PC-9 (cell line): ENCODE results near the gene MBD5. TPM values are rescaled to one million over a fixed set of nuclear protein-coding genes. Genes with fewer than 3 reads are reported as not detected.

ENCODE experiments used
- Bru-seq: library from RNA; stranded (reverse); fragments of 400-500 nt; gene quantifications from one replicate; lab custom pipeline; 2021; lab: Mats Ljungman, UMichigan
- BruChase-seq, 2 experiments: library from RNA; stranded (reverse); fragments of 400-500 nt; gene quantifications; one replicate each; lab custom pipeline; 2021; lab: Mats Ljungman, UMichigan
- BruUV-seq: library from RNA; stranded (reverse); fragments of 400-500 nt; replicated peaks from 2 replicates; lab custom pipeline; 2021; lab: Mats Ljungman, UMichigan
- CTCF ChIA-PET: fragments of 300-600 bp; sonication (Branson Sonifier 250); formaldehyde crosslinking; loops from one replicate; lab custom pipeline; 2022; ENCODE audit warnings: antibody characterized with exemption; lab: Charles Lee
- POLR2A ChIA-PET: fragments of 300-600 bp; sonication (Branson Sonifier 250); formaldehyde crosslinking; loops from one replicate; lab custom pipeline; 2022; ENCODE audit warnings: antibody characterized with exemption; ENCODE audit not compliant: unreplicated experiment; lab: Charles Lee
- DNase-seq, 2 experiments: peaks; one replicate each; pipeline versions ENCODE4 v3.0.0 to v3.0.0-alpha.2; 2015 to 2022; ENCODE audit warnings: mixed read lengths in 1 of 2
- H2AFZ ChIP-seq: fragments of 200-600 bp; sonication (generic); 2 replicates; pipeline ENCODE4 v1.8.1; 2017; ENCODE audit warnings: antibody characterized with exemption
- H3F3A ChIP-seq: fragments of 200-600 bp; sonication (generic); 2 replicates; pipeline ENCODE4 v1.8.1; 2017; ENCODE audit warnings: antibody characterized with exemption, mild to moderate bottlenecking, low read depth; ENCODE audit not compliant: insufficient read depth
- H3K27ac ChIP-seq: fragments of 200-600 bp; sonication (generic); 2 replicates; pipeline ENCODE4 v1.6.1; 2016; ENCODE audit warnings: mixed run types
- H3K27me3 ChIP-seq: fragments of 200-600 bp; sonication (generic); 2 replicates; pipeline ENCODE4 v1.6.1; 2016; ENCODE audit warnings: low read depth, mixed run types; ENCODE audit not compliant: insufficient read depth
- H3K36me3 ChIP-seq: fragments of 200-600 bp; sonication (generic); 2 replicates; pipeline ENCODE4 v1.6.1; 2016; ENCODE audit warnings: low read depth, mixed run types
- H3K4me1 ChIP-seq: fragments of 200-600 bp; sonication (generic); replicated peaks from 2 replicates; pipeline ENCODE4 v1.6.1; 2016; ENCODE audit warnings: mixed run types; ENCODE audit not compliant: insufficient read depth
- H3K4me2 ChIP-seq: fragments of 200-600 bp; sonication (generic); 2 replicates; pipeline ENCODE4 v1.6.1; 2017; ENCODE audit warnings: mixed run types
- H3K4me3 ChIP-seq: fragments of 200-600 bp; sonication (generic); 2 replicates; pipeline ENCODE4 v1.6.1; 2016; ENCODE audit warnings: mixed run types
- H3K79me2 ChIP-seq: fragments of 200-600 bp; sonication (generic); 2 replicates; pipeline ENCODE4 v1.6.1; 2017; ENCODE audit warnings: low read depth, mixed run types
- H3K9me2 ChIP-seq: fragments of 200-600 bp; sonication (generic); 2 replicates; pipeline ENCODE4 v1.8.1; 2017; ENCODE audit warnings: mild to moderate bottlenecking; ENCODE audit not compliant: insufficient read depth
- H3K9me3 ChIP-seq: fragments of 200-600 bp; sonication (generic); 2 replicates; pipeline ENCODE4 v1.8.1; 2016; ENCODE audit warnings: low read depth; ENCODE audit not compliant: insufficient read depth
- H4K20me1 ChIP-seq: fragments of 200-600 bp; sonication (generic); 2 replicates; pipeline ENCODE4 v1.8.1; 2017; ENCODE audit not compliant: insufficient read depth
- EZH2 ChIP-seq: fragments of 200-600 bp; sonication (generic); IDR thresholded peaks from 2 replicates; pipeline ENCODE4 v1.8.0; 2017; ENCODE audit warnings: antibody characterized with exemption, low read depth
- intact Hi-C: fragments of 100-400 bp; cut with micrococcal nuclease; formaldehyde crosslinking; loops from one replicate; pipeline ENCODE4 v1.10.0; 2022; ENCODE audit not compliant: unreplicated experiment
- long read RNA-seq: library from polyadenylated mRNA; stranded (forward); transcript quantifications from one replicate; pipeline ENCODE4 v2.0.0, GENCODE V29; 2022
- total RNA-seq: library from RNA; stranded (reverse); gene quantifications from 2 replicates; pipeline ENCODE4 v1.2.3, GENCODE V29; 2021
- TF ChIP-seq, protein P1 (sequence below): fragments of 200-600 bp; sonication (generic); conservative IDR thresholded peaks from 2 replicates; pipeline ENCODE4 v1.6.1; 2017; ENCODE audit warnings: mixed run types, antibody characterized with exemption, mild to moderate bottlenecking, moderate library complexity

Gene MBD5
- 35.1 and 46.5 TPM in 2 replicates for total RNA-seq
- Bru-seq, nascent RNA, result percentile 71 among the genes with signal in this experiment
- percentile 76 among the genes with signal in this experiment for BruChase-seq, experiment 1, labeled RNA remaining after a 2-hour chase
- BruChase-seq, experiment 2, labeled RNA remaining after a 6-hour chase, result percentile 58 among the genes with signal in this experiment
- long read RNA-seq, full-length matches to known transcripts, result 4 of 15 reads
- long read RNA-seq, partial matches to known transcripts, result 3 of 15 reads
- long read RNA-seq, other reads (novel, unspliced or antisense), result 8 of 15 reads

DNA sequence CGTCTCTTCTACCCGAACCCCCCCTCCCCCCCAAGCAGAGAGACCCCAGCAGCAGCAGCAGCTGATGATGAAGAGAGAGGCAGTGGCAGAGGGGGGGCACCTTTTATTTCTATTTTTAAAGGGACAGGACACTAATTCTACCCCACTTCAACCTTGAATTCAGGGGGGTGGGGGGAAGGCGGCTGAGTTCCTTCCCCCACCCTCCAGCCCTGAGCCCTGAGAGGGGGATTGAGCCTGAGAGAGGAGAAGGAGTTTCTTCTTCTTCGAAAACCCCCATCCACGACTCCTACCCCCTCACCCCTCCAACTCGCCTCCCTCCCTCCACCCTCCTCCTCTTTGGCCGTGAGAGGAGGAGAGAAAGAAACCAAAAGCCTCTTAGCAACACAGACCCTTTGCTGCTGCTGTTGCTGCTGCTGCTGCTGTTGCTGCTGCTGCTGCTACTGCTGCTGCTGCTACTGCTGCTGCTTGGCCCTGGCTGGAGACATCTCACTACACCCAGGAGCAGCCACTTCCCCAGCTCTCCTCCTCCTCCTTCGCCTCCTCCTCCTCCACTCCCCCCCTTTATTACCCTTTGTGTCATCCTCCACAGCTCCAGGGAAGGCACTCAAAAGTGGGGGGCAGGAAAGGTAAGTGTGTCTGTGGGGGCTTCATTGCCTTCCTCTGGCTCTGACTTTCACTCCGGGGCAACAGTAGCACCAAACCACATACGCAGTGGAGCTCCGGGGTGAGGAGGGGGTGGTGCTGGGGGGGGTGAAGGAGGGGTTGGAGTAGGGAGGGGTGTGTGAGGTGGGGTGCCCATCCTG is at the start of gene MBD5:
Gene MBD5 (plus strand): TSS at position 33 of the 803 bp plus-strand sequence.
- no peaks in the 10 kb centered on the region for H3K27me3 ChIP-seq
- peaks cover 28% of the 10 kb centered on the region for H3K4me1 ChIP-seq
- H3K4me2 ChIP-seq, result peak within 1 kb of the TSS; percentile 90
- no peaks in the 10 kb centered on the region for H3K9me3 ChIP-seq
- no peaks in the 10 kb centered on the region for H3K36me3 ChIP-seq
- TSS peak; percentile 84 for BruUV-seq
- CTCF ChIA-PET, result interaction anchor here (0.6 to 0.9 kb wide), 9 partner anchors 119 to 1368 kb away, joined by 3 to 27 read pairs (median 4); no protein-coding TSS in a partner anchor
- peaks cover 7% of the 10 kb centered on the region for H3F3A ChIP-seq
- H3K4me3 ChIP-seq, result peak within 1 kb of the TSS; percentile 77
- TF ChIP-seq EZH2, result no peak
- TF ChIP-seq, protein P1, sequence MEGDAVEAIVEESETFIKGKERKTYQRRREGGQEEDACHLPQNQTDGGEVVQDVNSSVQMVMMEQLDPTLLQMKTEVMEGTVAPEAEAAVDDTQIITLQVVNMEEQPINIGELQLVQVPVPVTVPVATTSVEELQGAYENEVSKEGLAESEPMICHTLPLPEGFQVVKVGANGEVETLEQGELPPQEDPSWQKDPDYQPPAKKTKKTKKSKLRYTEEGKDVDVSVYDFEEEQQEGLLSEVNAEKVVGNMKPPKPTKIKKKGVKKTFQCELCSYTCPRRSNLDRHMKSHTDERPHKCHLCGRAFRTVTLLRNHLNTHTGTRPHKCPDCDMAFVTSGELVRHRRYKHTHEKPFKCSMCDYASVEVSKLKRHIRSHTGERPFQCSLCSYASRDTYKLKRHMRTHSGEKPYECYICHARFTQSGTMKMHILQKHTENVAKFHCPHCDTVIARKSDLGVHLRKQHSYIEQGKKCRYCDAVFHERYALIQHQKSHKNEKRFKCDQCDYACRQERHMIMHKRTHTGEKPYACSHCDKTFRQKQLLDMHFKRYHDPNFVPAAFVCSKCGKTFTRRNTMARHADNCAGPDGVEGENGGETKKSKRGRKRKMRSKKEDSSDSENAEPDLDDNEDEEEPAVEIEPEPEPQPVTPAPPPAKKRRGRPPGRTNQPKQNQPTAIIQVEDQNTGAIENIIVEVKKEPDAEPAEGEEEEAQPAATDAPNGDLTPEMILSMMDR, result no peak
- peak within 1 kb of the TSS; percentile 68 for H3K27ac ChIP-seq
- H3K9me2 ChIP-seq, result no peaks in the 10 kb centered on the region
- peak; percentile 37 to 38 for DNase-seq
- intact Hi-C loops, result loop anchor here (10.0 kb wide), 1 partner anchor 624 kb away; the partner anchor contains the start of gene EPC2
- POLR2A ChIA-PET, result interaction anchor here (0.5 to 1.0 kb wide), 18 partner anchors 8 to 1082 kb away, joined by 3 to 58 read pairs (median 6); no protein-coding TSS in a partner anchor
- peak within 1 kb of the TSS; percentile 95 for H2AFZ ChIP-seq
- H4K20me1 ChIP-seq, result peaks cover 15% of the 10 kb centered on the region; the same call in 1 of the 2 replicates
- H3K79me2 ChIP-seq, result peaks cover 85% of the 10 kb centered on the region

- H3K4me2 ChIP-seq, result no peak overlapping the region
- no peaks in the 10 kb centered on the region for H4K20me1 ChIP-seq
- intact Hi-C loops, result no loop called here
- no peak overlapping the region for H3K4me3 ChIP-seq
- ChIA-PET POLR2A (no interaction called here), CTCF (no interaction called here)
- H3K9me3 ChIP-seq, result no peaks in the 10 kb centered on the region
- no peaks in the 10 kb centered on the region for H3K4me1 ChIP-seq
- no peak for DNase-seq
- no peaks in the 10 kb centered on the region for H3K36me3 ChIP-seq
- no peaks in the 10 kb centered on the region for H3K9me2 ChIP-seq
- TF ChIP-seq, protein P1, result no peak
- no peak for TF ChIP-seq EZH2
- no peak overlapping the region for H2AFZ ChIP-seq
- no peak overlapping the region for H3K27ac ChIP-seq
- BruUV-seq, result no TSS peak
- H3K27me3 ChIP-seq, result no peaks in the 10 kb centered on the region
- H3F3A ChIP-seq, result no peaks in the 10 kb centered on the region
- peaks cover 25% of the 10 kb centered on the region; the same call in 1 of the 2 replicates for H3K79me2 ChIP-seq
These were observed 44.8 kb upstream of the MBD5 start for GRCh38 chr2:147976102-147976501.

- ChIA-PET CTCF (no interaction called here), POLR2A (no interaction called here)
- TF ChIP-seq, protein P1, result no peak
- TF ChIP-seq EZH2, result no peak
- Histone ChIP-seq H3K4me1 (no peaks in the 10 kb centered on the region), H3K36me3 (no peaks in the 10 kb centered on the region), H3K4me3 (no peak overlapping the region), H3K4me2 (no peak overlapping the region), H4K20me1 (no peaks in the 10 kb centered on the region), H3K79me2 (peaks cover 36% of the 10 kb centered on the region; the same call in 1 of the 2 replicates), H3K9me3 (no peaks in the 10 kb centered on the region), H3K9me2 (no peaks in the 10 kb centered on the region), H3K27me3 (no peaks in the 10 kb centered on the region), H3K27ac (no peak overlapping the region), H3F3A (no peaks in the 10 kb centered on the region), H2AFZ (no peak overlapping the region)
- no TSS peak for BruUV-seq
- intact Hi-C loops, result no loop called here
- no peak for DNase-seq
These were observed 43.2 kb upstream of the MBD5 start for GRCh38 chr2:147977679-147978078.
